Endodermal cell (in vitro differentiated cells): ENCODE data around the gene DBH. TPM values are rescaled to one million over a fixed set of nuclear protein-coding genes. Genes with fewer than 3 reads are reported as not detected.
"Not testable (repeated sequence)": the region's sequence is repeated elsewhere in the genome, so short reads cannot be mapped to it uniquely, and the experiment has no call there.

ENCODE experiments used
- DNase-seq: peaks from one replicate; pipeline ENCODE4 v3.0.0-alpha.2; 2017
- H3K27ac ChIP-seq: 2 replicates; pipeline ENCODE4 v1.5.1; 2013; ENCODE audit warnings: mild to moderate bottlenecking, low read depth, low read length, moderate library complexity
- H3K27me3 ChIP-seq: 2 replicates; pipeline ENCODE4 v1.6.1; 2013; ENCODE audit warnings: mild to moderate bottlenecking, low read length, moderate library complexity; ENCODE audit not compliant: insufficient read depth, control insufficient read depth, poor library complexity, severe bottlenecking
- H3K36me3 ChIP-seq: 2 replicates; pipeline ENCODE4 v1.7.0; 2013; ENCODE audit warnings: mild to moderate bottlenecking, low read length, moderate library complexity; ENCODE audit not compliant: control insufficient read depth, insufficient read depth
- H3K4me1 ChIP-seq: one replicate; pipeline ENCODE4 v1.7.0; 2013; ENCODE audit warnings: low read length; ENCODE audit not compliant: control insufficient read depth, insufficient read depth
- H3K4me3 ChIP-seq: 2 replicates; pipeline ENCODE4 v1.5.1; 2013; ENCODE audit warnings: mild to moderate bottlenecking, low read length, moderate library complexity
- H3K9ac ChIP-seq: 2 replicates; pipeline ENCODE4 v1.6.1; 2013; ENCODE audit warnings: mild to moderate bottlenecking, low read length, moderate library complexity; ENCODE audit not compliant: poor library complexity, severe bottlenecking; ENCODE audit errors: extremely low read depth
- H3K9me3 ChIP-seq: 2 replicates; pipeline ENCODE4 v1.6.1; 2013; ENCODE audit warnings: mild to moderate bottlenecking, low read length, moderate library complexity; ENCODE audit not compliant: control insufficient read depth
- H3K27ac Mint-ChIP-seq: 2 replicates; pipeline ENCODE4 v1.8.0; 2020; ENCODE audit warnings: mixed read lengths
- H3K27me3 Mint-ChIP-seq: 2 replicates; pipeline ENCODE4 v1.8.0; 2021; ENCODE audit warnings: mild to moderate bottlenecking, mixed read lengths; ENCODE audit not compliant: insufficient read depth
- H3K36me3 Mint-ChIP-seq: 2 replicates; pipeline ENCODE4 v1.8.0; 2020; ENCODE audit warnings: low read depth, mixed read lengths
- H3K4me1 Mint-ChIP-seq: 2 replicates; pipeline ENCODE4 v1.8.0; 2020; ENCODE audit warnings: mixed read lengths
- H3K4me3 Mint-ChIP-seq: 2 replicates; pipeline ENCODE4 v1.8.0; 2020; ENCODE audit warnings: mild to moderate bottlenecking, moderate library complexity, mixed read lengths
- H3K9me3 Mint-ChIP-seq: 2 replicates; pipeline ENCODE4 v1.8.0; 2020; ENCODE audit warnings: mild to moderate bottlenecking, mixed read lengths
- CTCF ChIP-seq: fragments of 200-600 bp; sonication (generic); conservative IDR thresholded peaks from 2 replicates; pipeline ENCODE4 v1.5.0; 2021; ENCODE audit warnings: antibody characterized with exemption, mild to moderate bottlenecking
- WGBS, 2 experiments: methylation state at CpG; one replicate each; pipeline versions ENCODE4 v1.1.5 to v1.1.7; 2013; ENCODE audit warnings: missing lambda C conversion rate in 2 of 2, mixed read lengths in 1 of 2; ENCODE audit not compliant: insufficient coverage in 1 of 2, insufficient read length in 1 of 2; 5-methylcytosine and 5-hydroxymethylcytosine counted together
- total RNA-seq, 2 donors: library from RNA; stranded (reverse); fragmentation: NEBNext Ultra II Directional in 1 of 2; extraction: Animal tissue kit (Norgen Biotek cat#: 25700) in 1 of 2; gene quantifications; 2 replicates in 1 of 2; 3 replicates in 1 of 2; pipeline ENCODE4 v1.2.1, GENCODE V29; 2021

The DBH gene
- total RNA-seq, 2 donors from 2014 or later = not detected

GRCh38 chr9:133673258-133673655 lies 37.1 kb downstream of the DBH start:
- H3K27me3 ChIP-seq = no peaks in the 10 kb centered on the region
- no peaks in the 10 kb centered on the region for H3K36me3 Mint-ChIP-seq
- TF ChIP-seq CTCF = no peak
- H3K4me1 Mint-ChIP-seq = no peaks in the 10 kb centered on the region
- no peak overlapping the region for H3K4me3 Mint-ChIP-seq
- H3K27ac ChIP-seq = no peak overlapping the region
- no peak for DNase-seq
- 89 to 90% methylated on average over 8 to 9 of the region's 9 CpGs for WGBS, 2 experiments
- H3K9me3 Mint-ChIP-seq = peaks cover 4% of the 10 kb centered on the region
- no peak overlapping the region for H3K27ac Mint-ChIP-seq
- H3K9me3 ChIP-seq = no peaks in the 10 kb centered on the region
- H3K36me3 ChIP-seq = no peaks in the 10 kb centered on the region
- no peak overlapping the region for H3K4me3 ChIP-seq
- no peaks in the 10 kb centered on the region for H3K27me3 Mint-ChIP-seq
- H3K9ac ChIP-seq = no peak overlapping the region
- H3K4me1 ChIP-seq = no peaks in the 10 kb centered on the region

- H3K9ac ChIP-seq = no peak overlapping the region
- no peaks in the 10 kb centered on the region for H3K27me3 ChIP-seq
- Mint-ChIP-seq H3K9me3 (peaks cover 4% of the 10 kb centered on the region), H3K27ac (no peak overlapping the region), H3K4me1 (no peaks in the 10 kb centered on the region), H3K4me3 (no peak overlapping the region), H3K27me3 (no peaks in the 10 kb centered on the region), H3K36me3 (no peaks in the 10 kb centered on the region)
- H3K9me3 ChIP-seq = no peaks in the 10 kb centered on the region
- H3K4me3 ChIP-seq = no peak overlapping the region
- no peak overlapping the region for H3K27ac ChIP-seq
- TF ChIP-seq CTCF = no peak
- no peaks in the 10 kb centered on the region for H3K4me1 ChIP-seq
- no peak for DNase-seq
- no peaks in the 10 kb centered on the region for H3K36me3 ChIP-seq
- 94 to 99% methylated on average over 12 to 14 of the region's 14 CpGs for WGBS, 2 experiments
Measured at GRCh38 chr9:133674091-133674490, 37.9 kb downstream of the DBH start.

- not testable (repeated sequence) for H3K9ac ChIP-seq, H3K27me3 Mint-ChIP-seq, H3K27ac Mint-ChIP-seq, H3K4me1 ChIP-seq, H3K27ac ChIP-seq, DNase-seq, H3K4me3 Mint-ChIP-seq, H3K36me3 Mint-ChIP-seq, H3K36me3 ChIP-seq, H3K4me3 ChIP-seq, H3K9me3 ChIP-seq, H3K27me3 ChIP-seq, H3K4me1 Mint-ChIP-seq, H3K9me3 Mint-ChIP-seq
- 90 to 100% methylated on average over 2 to 3 of the region's 3 CpGs for WGBS, 2 experiments
Measured at GRCh38 chr9:133675796-133676195, 39.6 kb downstream of the DBH start.

GRCh38 chr9:133676450-133676849 lies 40.3 kb downstream of the DBH start:
- no peak for DNase-seq
- Mint-ChIP-seq H3K9me3 (no peaks in the 10 kb centered on the region), H3K4me1 (no peaks in the 10 kb centered on the region), H3K27me3 (no peaks in the 10 kb centered on the region), H3K36me3 (no peaks in the 10 kb centered on the region), H3K27ac (no peak overlapping the region), H3K4me3 (no peak overlapping the region)
- Histone ChIP-seq H3K36me3 (no peaks in the 10 kb centered on the region), H3K9ac (no peak overlapping the region), H3K4me1 (peaks cover 3% of the 10 kb centered on the region), H3K27ac (no peak overlapping the region), H3K9me3 (no peaks in the 10 kb centered on the region), H3K27me3 (no peaks in the 10 kb centered on the region), H3K4me3 (no peak overlapping the region)
- WGBS, 2 experiments = 90 to 93% methylated on average over 9 to 10 of the region's 10 CpGs
- no peak for TF ChIP-seq CTCF
